Neural cell (in vitro differentiated cells): ENCODE measurements around the gene EFCAB6.

Experiments
- CTCF ChIP-seq: fragments of 450-650 bp; IDR thresholded peaks from 2 replicates; pipeline ENCODE4 v1.5.1; 2014; ENCODE audit warnings: antibody characterized with exemption, mild to moderate bottlenecking, moderate library complexity; ENCODE audit not compliant: poor library complexity, severe bottlenecking
- EP300 ChIP-seq: fragments of 450-650 bp; conservative IDR thresholded peaks from 2 replicates; pipeline ENCODE4 v1.6.1; 2014; ENCODE audit warnings: antibody characterized with exemption, mild to moderate bottlenecking, moderate library complexity; ENCODE audit not compliant: poor library complexity, severe bottlenecking

DNA sequence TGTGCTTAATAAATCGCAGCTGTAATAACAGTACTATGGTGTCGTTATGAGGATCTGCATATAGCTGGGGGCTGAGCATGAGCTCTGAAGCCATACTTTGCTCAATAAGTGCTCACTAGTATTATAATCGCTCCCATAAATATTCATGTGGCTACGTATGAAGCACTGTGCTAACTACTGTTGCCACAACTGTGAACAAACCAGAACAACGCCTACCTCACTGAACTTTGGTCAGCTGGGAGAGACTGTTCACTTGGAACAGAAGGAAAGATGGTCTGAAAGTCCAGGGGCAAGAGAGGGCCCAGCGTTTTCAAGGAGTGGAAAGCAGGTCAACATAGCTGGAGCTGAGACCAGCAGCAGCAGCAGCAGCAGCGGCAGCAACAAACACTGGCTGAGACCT is 141.6 kb downstream of the EFCAB6 start:
- TF ChIP-seq EP300, result no peak
- no peak for TF ChIP-seq CTCF
